ENCODE measurements around the gene ELF4. TPM values are rescaled to one million over a fixed set of nuclear protein-coding genes. Genes with fewer than 3 reads are reported as not detected.

The ELF4 gene
- total and polyA plus RNA-seq, 12 donors, result 2.7 to 16.7 (median 6.9) TPM

DNA sequence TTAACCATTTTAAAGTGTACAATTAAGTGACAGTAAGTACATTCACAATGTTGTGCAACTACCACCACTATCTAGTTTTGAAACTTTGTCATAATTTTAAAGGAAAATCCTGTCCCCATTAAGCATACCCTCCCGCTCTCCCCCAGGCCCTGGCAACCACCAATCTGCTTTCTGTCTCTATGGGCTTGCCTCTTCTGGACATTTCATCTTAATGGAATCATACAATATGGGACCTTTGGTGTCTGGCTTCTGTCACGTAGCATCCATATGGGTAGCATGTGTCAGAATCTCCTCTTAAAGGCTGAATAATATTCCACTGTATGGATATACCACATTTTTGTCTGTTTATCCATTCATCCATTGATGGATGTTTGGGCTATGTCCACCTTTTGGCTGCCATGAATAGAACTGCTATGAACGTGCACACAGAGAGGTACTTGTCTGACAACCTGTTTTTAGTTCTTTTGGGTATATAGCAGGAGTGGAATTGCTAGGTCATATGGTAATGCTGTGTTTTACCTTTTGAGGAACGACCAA is 61.5 kb downstream of the ELF4 start:
- Histone ChIP-seq H3K4me3 (no peak overlapping the region), H3K4me1 (replicated peaks in 1 of 2) (no peaks in the 10 kb centered on the region), H3K9me3 (replicated peaks in 1 of 3) (no peaks in the 10 kb centered on the region), H3K27ac (no peak overlapping the region), H3K27me3 (peaks cover 6% of the 10 kb centered on the region), H3K36me3 (replicated peaks in 1 of 2) (peaks cover 0 to 40% of the 10 kb centered on the region in 2 donors)
- intact Hi-C loops (cut with DNase I), result no loop called here
- no peak for DNase-seq
- 78 to 94% (median 85%) methylated on average over 3 to 4 of the region's 4 CpGs for WGBS, 4 donors
- no peak for TF ChIP-seq POLR2A (IDR thresholded peaks at IDR 0.05)
- TF ChIP-seq, protein P1, sequence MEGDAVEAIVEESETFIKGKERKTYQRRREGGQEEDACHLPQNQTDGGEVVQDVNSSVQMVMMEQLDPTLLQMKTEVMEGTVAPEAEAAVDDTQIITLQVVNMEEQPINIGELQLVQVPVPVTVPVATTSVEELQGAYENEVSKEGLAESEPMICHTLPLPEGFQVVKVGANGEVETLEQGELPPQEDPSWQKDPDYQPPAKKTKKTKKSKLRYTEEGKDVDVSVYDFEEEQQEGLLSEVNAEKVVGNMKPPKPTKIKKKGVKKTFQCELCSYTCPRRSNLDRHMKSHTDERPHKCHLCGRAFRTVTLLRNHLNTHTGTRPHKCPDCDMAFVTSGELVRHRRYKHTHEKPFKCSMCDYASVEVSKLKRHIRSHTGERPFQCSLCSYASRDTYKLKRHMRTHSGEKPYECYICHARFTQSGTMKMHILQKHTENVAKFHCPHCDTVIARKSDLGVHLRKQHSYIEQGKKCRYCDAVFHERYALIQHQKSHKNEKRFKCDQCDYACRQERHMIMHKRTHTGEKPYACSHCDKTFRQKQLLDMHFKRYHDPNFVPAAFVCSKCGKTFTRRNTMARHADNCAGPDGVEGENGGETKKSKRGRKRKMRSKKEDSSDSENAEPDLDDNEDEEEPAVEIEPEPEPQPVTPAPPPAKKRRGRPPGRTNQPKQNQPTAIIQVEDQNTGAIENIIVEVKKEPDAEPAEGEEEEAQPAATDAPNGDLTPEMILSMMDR (IDR thresholded peaks at IDR 0.05), result no peak

DNA sequence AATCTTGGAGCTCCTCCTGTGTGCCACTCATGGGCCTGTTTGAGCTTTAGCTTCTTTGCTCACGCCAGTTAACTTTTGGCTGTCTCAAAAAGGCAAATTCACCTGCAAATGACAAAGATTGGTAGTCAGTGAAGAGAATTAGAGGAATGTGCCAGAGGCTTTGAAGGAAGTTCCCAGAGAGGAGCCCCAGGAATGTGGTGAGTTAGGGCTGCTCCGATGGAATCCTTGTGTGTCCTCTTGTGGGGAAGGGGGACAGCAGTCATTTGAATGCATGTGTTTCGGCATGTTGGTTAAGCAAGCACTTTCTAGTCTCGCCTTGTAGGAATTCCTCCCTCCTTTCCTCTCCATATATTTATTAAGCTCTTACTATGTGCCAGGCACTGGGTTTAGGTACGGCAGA is 62.9 kb downstream of the ELF4 start:
- intact Hi-C loops (cut with DNase I), result no loop called here
- Histone ChIP-seq H3K4me1 (replicated peaks in 1 of 2) (no peaks in the 10 kb centered on the region), H3K27me3 (no peaks in the 10 kb centered on the region), H3K9me3 (replicated peaks in 1 of 3) (no peaks in the 10 kb centered on the region), H3K36me3 (replicated peaks in 1 of 2) (peaks cover 0 to 34% of the 10 kb centered on the region in 2 donors), H3K4me3 (no peak overlapping the region), H3K27ac (no peak overlapping the region)
- no peak for DNase-seq
- TF ChIP-seq, protein P1 (IDR thresholded peaks at IDR 0.05), result no peak
- no peak for TF ChIP-seq POLR2A (IDR thresholded peaks at IDR 0.05)
- 83 to 100% (median 89%) methylated on average over 1 to 5 of the region's 5 CpGs for WGBS, 4 donors

DNA sequence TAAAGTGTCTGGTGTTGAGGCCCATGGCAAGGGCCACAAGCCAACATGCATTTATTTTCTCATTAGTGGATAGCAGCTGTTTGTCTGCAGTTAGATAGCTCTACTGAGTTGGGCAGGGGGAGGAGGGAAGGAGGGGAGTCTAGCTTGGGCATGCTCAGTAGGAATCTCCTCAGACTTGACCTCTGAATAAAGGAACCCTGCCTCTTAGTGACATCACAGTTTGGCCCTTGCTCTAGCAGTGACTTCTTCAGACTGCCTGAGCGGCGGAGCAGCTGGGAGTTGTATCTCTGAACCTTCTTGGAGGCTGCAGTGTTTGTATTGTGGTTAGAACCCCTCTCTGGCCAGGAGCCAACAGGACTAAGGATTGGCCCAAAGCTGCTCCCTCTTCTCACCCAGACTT is 70.5 kb downstream of the ELF4 start:
- intact Hi-C loops (cut with DNase I), result no loop called here

DNA sequence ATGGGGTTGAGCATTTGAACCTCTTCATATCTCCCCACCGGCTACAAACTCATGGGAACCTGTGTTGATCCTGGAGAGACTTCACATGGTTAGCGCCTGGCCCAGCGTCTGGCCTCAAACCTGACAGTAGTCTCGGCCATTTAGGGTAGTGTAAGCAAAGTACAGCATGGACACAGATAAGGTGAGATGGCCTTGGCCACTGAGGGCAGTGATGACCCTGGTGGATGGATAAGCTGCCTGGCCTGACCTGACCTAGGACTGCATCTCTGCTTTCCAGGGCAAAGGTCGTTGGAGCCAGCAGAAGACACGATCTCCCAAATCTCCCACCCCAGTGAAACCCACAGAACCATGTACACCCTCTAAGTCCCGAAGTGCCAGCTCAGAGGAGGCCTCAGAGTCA is 76.1 kb downstream of the ELF4 start:
- no peaks in the 10 kb centered on the region for H3K4me1 ChIP-seq (replicated peaks in 1 of 2)
- no peaks in the 10 kb centered on the region for H3K9me3 ChIP-seq (replicated peaks in 1 of 3)
- H3K4me3 ChIP-seq, result no peak overlapping the region
- no peaks in the 10 kb centered on the region for H3K27me3 ChIP-seq
- intact Hi-C loops (cut with DNase I), result no loop called here
- DNase-seq, result no peak
- TF ChIP-seq, protein P1 (IDR thresholded peaks at IDR 0.05), result no peak
- TF ChIP-seq POLR2A (IDR thresholded peaks at IDR 0.05), result no peak
- no peak overlapping the region for H3K27ac ChIP-seq
- H3K36me3 ChIP-seq (replicated peaks in 1 of 2), result peaks cover 0 to 37% of the 10 kb centered on the region in 2 donors
- WGBS, 4 donors, result 68 to 77% (median 75%) methylated on average over 4 to 7 of the region's 7 CpGs

More for the DNA sequence above, 70.5 kb downstream of the ELF4 start:
- Histone ChIP-seq H3K27ac (peak overlapping the region in 1 of 5 donors; percentile 52), H3K9me3 (replicated peaks in 1 of 3) (no peaks in the 10 kb centered on the region), H3K27me3 (no peaks in the 10 kb centered on the region), H3K4me1 (replicated peaks in 1 of 2) (no peaks in the 10 kb centered on the region), H3K4me3 (no peak overlapping the region), H3K36me3 (replicated peaks in 1 of 2) (peaks cover 0 to 27% of the 10 kb centered on the region in 2 donors)
- DNase-seq, result peak in 6 of 7 donors; percentile 23 to 60 (median 28)
- TF ChIP-seq, protein P1 (IDR thresholded peaks at IDR 0.05), result no peak
- no peak for TF ChIP-seq POLR2A (IDR thresholded peaks at IDR 0.05)
- 75 to 88% methylated on average over 2 of the region's 2 CpGs; no CpG with 5 or more reads in 2 of the 4 donors for WGBS, 4 donors
